Skin of body (tissue), 2 donors: ENCODE measurements around the gene TANGO6. TPM values are rescaled to one million over a fixed set of nuclear protein-coding genes. Genes with fewer than 3 reads are reported as not detected.
"Not testable (repeated sequence)": the region's sequence is repeated elsewhere in the genome, so short reads cannot be mapped to it uniquely, and the experiment has no call there.

Source experiments
- DNase-seq: peaks from one replicate; lab custom pipeline; 2025; lab: John Stamatoyannopoulos, UW
- total RNA-seq: library from RNA; depleted of rRNA; stranded (reverse); fragments of >200 nt; gene quantifications from one replicate; pipeline ENCODE4 v1.2.3, GENCODE V29; 2014

Gene TANGO6
- total RNA-seq, 1 donor from 2014 or later: 11.5 TPM

- DNase-seq: no peak
These were observed 271.6 kb downstream of the TANGO6 start for GRCh38 chr16:69114976-69115355.

DNA sequence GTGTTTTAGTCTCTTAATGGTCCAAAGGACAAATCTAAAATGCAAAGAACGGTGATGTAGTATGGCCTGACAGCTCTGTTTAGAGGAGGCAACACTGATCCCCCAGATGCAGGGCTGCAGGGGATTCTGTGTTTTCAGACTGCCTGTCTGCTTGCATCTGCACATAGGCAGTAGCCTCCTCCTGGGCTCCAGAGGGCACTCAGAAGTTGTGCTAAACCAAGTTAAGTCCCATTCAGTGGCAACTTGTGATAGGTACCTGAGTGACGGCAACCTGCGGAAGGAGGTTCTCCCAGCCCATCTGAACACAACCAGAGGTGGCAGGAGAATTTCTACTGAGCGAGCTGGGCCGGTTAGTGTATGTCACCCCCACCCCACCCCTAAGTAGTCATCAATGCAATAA lies 272.0 kb downstream of the TANGO6 start:
- no peak for DNase-seq

DNA sequence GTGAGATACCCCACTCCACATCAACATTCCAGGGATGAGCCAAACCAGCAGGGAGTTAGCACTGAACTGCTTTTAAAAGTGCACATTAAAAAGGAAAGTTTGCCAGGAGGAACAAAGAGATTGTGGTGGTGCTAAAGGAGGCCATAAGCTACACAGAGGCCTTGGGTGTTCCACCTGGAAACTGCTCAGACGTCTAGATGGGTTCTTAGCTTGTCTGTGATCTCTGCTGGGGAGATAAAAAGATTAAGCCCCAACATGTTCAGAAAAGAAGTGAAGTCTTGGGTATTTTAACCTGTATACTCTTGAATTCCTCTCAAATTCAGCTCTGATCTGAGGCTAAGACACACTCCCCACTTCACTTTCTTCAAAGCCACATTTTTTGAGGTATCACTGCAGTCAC lies 272.5 kb downstream of the TANGO6 start:
- no peak for DNase-seq

GRCh38 chr16:69116256-69116875 lies 273.0 kb downstream of the TANGO6 start:
- DNase-seq: peak; percentile 27

GRCh38 chr16:69116906-69117305 lies 273.6 kb downstream of the TANGO6 start:
- no peak for DNase-seq

- DNase-seq: no peak
These were observed 275.1 kb downstream of the TANGO6 start for GRCh38 chr16:69118468-69118867.

- DNase-seq: no peak
These were observed 275.7 kb downstream of the TANGO6 start for GRCh38 chr16:69118994-69119393.

- no peak for DNase-seq
These were observed 276.2 kb downstream of the TANGO6 start for GRCh38 chr16:69119536-69119935.

GRCh38 chr16:69120096-69120664 lies 276.8 kb downstream of the TANGO6 start:
- no peak for DNase-seq

DNA sequence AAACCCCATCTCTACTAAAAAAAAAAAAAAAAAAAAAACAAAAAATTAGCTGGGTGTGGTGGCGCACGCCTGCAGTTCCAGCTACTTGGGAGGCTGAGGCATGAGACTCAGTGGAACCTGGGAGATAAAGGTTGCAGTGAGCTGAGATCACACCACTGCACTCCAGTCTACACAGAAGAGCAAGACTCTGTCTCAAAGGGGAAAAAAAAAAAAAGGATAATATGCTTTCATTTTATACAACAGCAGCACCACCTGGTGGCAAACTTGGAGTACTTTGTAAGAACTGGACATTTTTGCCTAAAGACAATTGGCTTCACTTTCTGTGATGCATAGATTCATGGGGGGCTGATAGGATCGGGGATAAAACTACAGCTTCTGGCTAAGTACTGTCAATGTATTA lies 280.6 kb downstream of the TANGO6 start:
- peak; percentile 46 for DNase-seq

- DNase-seq: not testable (repeated sequence)
These were observed 281.1 kb downstream of the TANGO6 start for GRCh38 chr16:69124406-69124805.

DNA sequence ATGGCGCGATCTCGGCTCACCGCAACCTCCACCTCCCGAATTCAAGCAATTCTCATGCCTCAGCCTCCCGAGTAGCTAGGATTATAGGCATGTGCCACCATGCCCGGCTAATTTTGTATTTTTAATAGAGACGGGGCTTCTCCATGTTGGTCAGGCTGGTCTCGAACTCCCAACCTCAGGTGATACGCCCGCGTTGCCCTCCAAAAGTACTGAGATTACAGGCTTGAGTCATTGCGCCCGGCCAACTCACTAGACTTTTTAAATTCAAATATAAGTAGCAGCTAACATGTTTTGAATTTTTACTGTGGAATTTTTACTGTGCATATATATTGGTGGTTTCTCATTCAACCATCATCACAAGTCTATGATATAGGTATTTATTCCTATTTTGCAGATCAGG lies 281.6 kb downstream of the TANGO6 start:
- not testable (repeated sequence) for DNase-seq

DNA sequence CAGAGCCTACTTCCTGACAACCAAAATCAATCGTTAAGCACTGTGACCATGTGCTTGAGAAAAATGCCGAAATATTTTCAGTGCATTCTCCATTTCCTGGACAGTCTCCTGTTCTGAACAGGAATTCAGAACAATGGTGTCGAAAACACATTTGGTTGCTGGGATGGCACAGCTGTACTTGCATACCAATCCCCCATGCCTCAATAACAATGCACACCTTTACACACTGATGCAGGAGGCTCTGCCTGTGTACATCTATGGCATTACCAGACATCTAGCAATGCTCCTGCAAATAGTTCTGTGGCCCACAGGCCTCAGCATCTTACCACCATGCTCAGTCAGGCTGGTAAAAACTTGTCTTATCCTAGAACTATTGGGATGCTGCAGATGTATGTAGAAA lies 282.9 kb downstream of the TANGO6 start:
- DNase-seq: no peak

DNA sequence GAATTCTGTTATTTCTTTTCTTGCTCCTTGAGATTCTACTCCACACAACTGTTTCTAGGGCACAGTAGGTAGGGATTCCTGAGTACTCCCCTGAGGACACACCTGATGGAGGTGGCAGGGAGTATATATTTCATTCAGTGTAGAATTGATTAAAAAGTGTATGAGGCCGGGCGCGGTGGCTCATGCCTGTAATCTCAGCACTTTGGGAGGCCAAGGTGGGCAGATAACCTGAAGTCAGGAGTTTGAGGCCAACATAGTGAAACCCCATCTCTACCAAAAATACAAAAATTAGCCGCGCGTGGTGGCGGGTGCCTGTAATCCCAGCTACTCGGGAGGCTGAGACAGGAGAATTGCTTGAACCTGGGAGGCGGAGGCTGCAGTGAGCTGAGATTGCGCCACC lies 283.5 kb downstream of the TANGO6 start:
- not testable (repeated sequence) for DNase-seq

DNA sequence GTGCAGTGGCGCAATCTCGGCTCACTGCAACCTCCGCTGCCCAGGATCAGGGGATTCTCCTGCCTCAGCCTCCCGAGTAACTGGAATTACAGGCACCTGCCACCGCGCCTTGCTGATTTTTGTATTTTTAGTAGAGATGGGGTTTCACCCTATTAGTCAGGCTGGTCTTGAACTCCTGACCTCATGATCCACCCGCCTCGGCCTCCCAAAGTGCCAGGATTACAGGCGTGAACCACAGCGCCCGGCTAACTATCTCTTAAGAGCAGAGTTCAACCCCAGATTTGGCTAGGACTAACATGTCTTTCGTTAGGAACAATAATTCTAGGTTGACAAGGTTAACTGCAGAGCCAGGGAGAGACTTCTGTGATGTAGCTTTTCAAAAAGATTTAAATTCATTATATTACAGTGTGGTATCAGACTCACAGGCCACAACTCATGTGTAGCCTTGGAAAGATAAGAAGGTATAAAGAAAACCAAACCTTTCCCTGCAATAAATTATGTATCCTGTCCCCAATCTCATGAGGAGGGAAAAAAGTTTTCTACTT lies 284.7 kb downstream of the TANGO6 start:
- no peak for DNase-seq

DNA sequence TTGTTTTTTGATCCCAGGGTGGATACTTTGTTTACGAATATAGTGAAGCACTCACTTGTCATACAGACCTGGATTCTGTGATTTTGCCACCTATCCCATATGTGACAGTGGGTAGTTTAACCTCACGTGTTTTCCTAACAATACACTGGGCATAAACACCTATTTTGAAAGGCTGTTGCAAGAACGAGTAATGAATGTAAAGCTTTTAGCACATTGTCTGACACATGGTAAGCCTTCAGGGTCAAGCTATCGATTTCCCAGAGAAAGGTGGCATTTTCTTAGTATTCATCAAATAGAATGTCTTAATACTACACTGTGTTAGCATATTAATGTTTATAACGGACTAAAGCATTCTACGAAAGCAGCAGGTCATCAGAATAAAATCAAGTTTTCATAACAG lies 287.1 kb downstream of the TANGO6 start:
- no peak for DNase-seq

DNA sequence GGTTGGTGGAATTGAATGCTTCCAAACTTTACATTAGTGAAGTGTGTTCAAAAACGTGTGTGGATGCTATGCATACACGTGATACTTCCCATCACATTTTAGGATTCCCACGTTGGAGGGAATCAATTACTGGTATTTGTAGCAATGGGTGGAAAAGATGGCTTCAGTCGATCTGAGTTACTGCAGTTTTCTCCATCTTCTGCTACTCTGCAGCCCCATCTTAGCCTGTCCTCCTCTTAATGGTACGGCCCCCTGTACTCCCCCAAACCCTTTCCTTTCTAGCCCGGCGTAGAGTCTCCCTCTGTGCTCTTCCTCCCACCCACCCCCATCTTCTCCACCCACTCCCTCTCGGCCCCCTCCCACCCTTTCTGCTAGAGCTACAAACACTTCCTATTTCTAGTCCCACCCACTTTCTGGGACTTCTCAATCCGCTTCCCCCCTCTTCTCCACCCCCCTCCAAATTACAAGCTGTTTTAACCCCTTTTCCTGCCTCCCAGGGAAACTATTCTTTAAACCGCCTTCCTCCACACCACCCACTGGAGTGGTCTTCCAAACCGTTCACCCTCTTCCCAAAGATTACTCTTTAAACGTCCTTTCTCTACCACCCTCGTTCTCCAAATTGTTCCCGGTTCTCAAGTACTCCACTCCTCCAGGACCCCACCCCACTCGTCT lies 288.0 kb downstream of the TANGO6 start:
- DNase-seq: peak; percentile 58

- peak; percentile 83 for DNase-seq
These were observed 288.6 kb downstream of the TANGO6 start for GRCh38 chr16:69131839-69132423.

- DNase-seq: peak; percentile 53
These were observed 289.3 kb downstream of the TANGO6 start, which contains the start of the genes CHTF8 and UTP4 for GRCh38 chr16:69132424-69133252. Gene CHTF8, minus strand, starts transcription at chr16:69132588. Its CDS starts 11,130 bp downstream, at chr16:69121458. Gene UTP4, plus strand, starts transcription at chr16:69132649. Its CDS starts 811 bp downstream, at chr16:69133460.

DNA sequence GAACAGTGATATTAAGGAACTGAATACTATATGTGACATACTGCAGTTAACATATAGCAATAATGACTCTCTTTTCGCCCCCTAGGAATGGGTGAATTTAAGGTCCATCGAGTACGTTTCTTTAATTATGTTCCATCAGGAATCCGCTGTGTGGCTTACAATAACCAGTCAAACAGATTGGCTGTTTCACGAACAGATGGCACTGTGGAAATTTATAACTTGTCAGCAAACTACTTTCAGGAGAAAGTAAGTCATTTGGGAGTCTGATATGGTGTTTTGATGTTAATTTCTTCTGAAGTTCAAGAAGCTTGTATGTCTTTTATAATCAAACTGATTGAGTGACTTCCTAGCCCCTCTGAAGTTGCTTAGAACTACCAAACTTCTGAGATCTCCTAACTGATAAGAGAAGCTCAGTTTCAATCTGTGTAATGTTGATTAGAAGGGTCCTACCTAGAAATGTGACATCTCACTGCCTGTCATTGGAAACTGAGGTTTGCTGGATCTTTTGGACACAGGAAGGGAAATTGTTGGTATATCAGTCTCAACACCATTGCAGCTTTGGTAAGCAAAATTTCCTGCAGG lies 290.1 kb downstream of the TANGO6 start:
- DNase-seq: no peak
